Thoracic aorta (tissue), 2 donors: ENCODE data around the gene RGS1. TPM values are rescaled to one million over a fixed set of nuclear protein-coding genes. Genes with fewer than 3 reads are reported as not detected.

Source experiments
- ATAC-seq: fragments of 150-250 bp; one replicate; pipeline ENCODE4 v1.8.0; 2017; ENCODE audit warnings: low read depth; ENCODE audit not compliant: insufficient number of reproducible peaks, low FRiP score
- DNase-seq: peaks from one replicate; pipeline ENCODE4 v3.0.0-alpha.2; 2020; ENCODE audit warnings: low spot score
- H3K27ac ChIP-seq, 2 donors: fragments of 200-600 bp; sonication (generic); 1 replicate in 1 of 2; 2 replicates in 1 of 2; pipeline ENCODE4 v1.5.1; 2016; ENCODE audit warnings: mild to moderate bottlenecking in 2 of 2, moderate library complexity in 2 of 2
- H3K27me3 ChIP-seq: fragments of 200-600 bp; sonication (generic); replicated peaks from 2 replicates; pipeline ENCODE4 v1.6.0; 2016; ENCODE audit warnings: mild to moderate bottlenecking; ENCODE audit not compliant: insufficient read depth
- H3K36me3 ChIP-seq: fragments of 200-600 bp; sonication (generic); one replicate; pipeline ENCODE4 v1.5.1; 2016
- H3K4me1 ChIP-seq, 2 donors: fragments of 200-600 bp; sonication (generic); 1 replicate in 1 of 2; 2 replicates in 1 of 2; pipeline versions ENCODE4 v1.5.1 to v1.6.0; 2016; ENCODE audit warnings: low read depth in 2 of 2, mild to moderate bottlenecking in 1 of 2; ENCODE audit not compliant: control insufficient read depth in 1 of 2
- H3K4me3 ChIP-seq: fragments of 200-600 bp; sonication (generic); 2 replicates; pipeline ENCODE4 v1.5.1; 2016; ENCODE audit warnings: mild to moderate bottlenecking
- H3K9me3 ChIP-seq: fragments of 200-600 bp; sonication (generic); 2 replicates; pipeline ENCODE4 v1.5.1; 2016
- CTCF ChIP-seq: fragments of 200-600 bp; sonication (generic); IDR thresholded peaks from one replicate; pipeline ENCODE4 v1.5.1; 2019; ENCODE audit warnings: antibody characterized with exemption
- total RNA-seq, 2 donors: library from RNA; depleted of rRNA; stranded (reverse); fragments of >200 nt; gene quantifications; one replicate each; pipeline versions ENCODE4 v1.1.0 to v1.2.3, GENCODE V29; 2016

RGS1 gene
- 100 to 1,000 TPM in 1 of 2 donors, 10 to 100 TPM in 1; 54.0 to 127 TPM for total RNA-seq

- Histone ChIP-seq H3K4me3 (peak within 1 kb of the TSS; percentile 54), H3K36me3 (no peaks in the 10 kb centered on the region), H3K27ac (no peak within 1 kb of the TSS), H3K27me3 (no peaks in the 10 kb centered on the region), H3K9me3 (no peaks in the 10 kb centered on the region), H3K4me1 (no peaks in the 10 kb centered on the region)
- DNase-seq: no peak
- no peak for TF ChIP-seq CTCF
- no peak for ATAC-seq
Observed at GRCh38 chr1:192575499-192576189, at the start of gene RGS1. Gene RGS1, plus strand, starts transcription at chr1:192575773. Its CDS starts 20 bp downstream, at chr1:192575793.

GRCh38 chr1:192527111-192527795, 48.3 kb upstream of the RGS1 start:
- ATAC-seq (no peak), DNase-seq (no peak)
- TF ChIP-seq CTCF: no peak
- no peak overlapping the region for H3K27ac ChIP-seq
- H3K27me3 ChIP-seq: no peaks in the 10 kb centered on the region
- H3K9me3 ChIP-seq: no peaks in the 10 kb centered on the region
- no peaks in the 10 kb centered on the region for H3K36me3 ChIP-seq
- H3K4me3 ChIP-seq: no peak overlapping the region
- peaks cover 31 to 62% of the 10 kb centered on the region in 2 donors for H3K4me1 ChIP-seq

GRCh38 chr1:192527950-192528349, 47.6 kb upstream of the RGS1 start:
- H3K36me3 ChIP-seq: no peaks in the 10 kb centered on the region
- H3K4me1 ChIP-seq: peaks cover 27 to 55% of the 10 kb centered on the region in 2 donors
- no peaks in the 10 kb centered on the region for H3K9me3 ChIP-seq
- ATAC-seq (no peak), DNase-seq (no peak)
- peak overlapping the region in 1 of 2 donors; percentile 19 for H3K27ac ChIP-seq
- H3K4me3 ChIP-seq: no peak overlapping the region
- TF ChIP-seq CTCF: no peak
- no peaks in the 10 kb centered on the region for H3K27me3 ChIP-seq

- peaks cover 22 to 45% of the 10 kb centered on the region in 2 donors for H3K4me1 ChIP-seq
- no peak overlapping the region for H3K4me3 ChIP-seq
- H3K27me3 ChIP-seq: no peaks in the 10 kb centered on the region
- no peaks in the 10 kb centered on the region for H3K36me3 ChIP-seq
- no peak for TF ChIP-seq CTCF
- DNase-seq: no peak
- peak overlapping the region in 1 of 2 donors; percentile 54 for H3K27ac ChIP-seq
- ATAC-seq: no peak
- H3K9me3 ChIP-seq: no peaks in the 10 kb centered on the region
Observed at GRCh38 chr1:192529031-192529755, 46.4 kb upstream of the RGS1 start.

GRCh38 chr1:192529811-192530210, 45.8 kb upstream of the RGS1 start:
- DNase-seq: no peak
- peaks cover 24 to 45% of the 10 kb centered on the region in 2 donors for H3K4me1 ChIP-seq
- H3K27me3 ChIP-seq: no peaks in the 10 kb centered on the region
- no peak for ATAC-seq
- H3K9me3 ChIP-seq: no peaks in the 10 kb centered on the region
- H3K36me3 ChIP-seq: no peaks in the 10 kb centered on the region
- H3K27ac ChIP-seq: peak overlapping the region; percentile 9 to 54
- no peak for TF ChIP-seq CTCF
- no peak overlapping the region for H3K4me3 ChIP-seq
